GM19397 (cell line): ENCODE measurements around the gene SETD1B.

Experiments used
- ATAC-seq: cut with Tn5 transposase; IDR thresholded peaks from one replicate; pipeline ENCODE4 v1.9.1; 2021; ENCODE audit warnings: mild to moderate bottlenecking, moderate library complexity; ENCODE audit not compliant: unreplicated experiment

Gene SETD1B

GRCh38 chr12:121794534-121795033 is 9.2 kb upstream of the SETD1B start:
- peak; percentile 0 for ATAC-seq

GRCh38 chr12:121795034-121795968 is 8.5 kb upstream of the SETD1B start:
- no peak for ATAC-seq

GRCh38 chr12:121796855-121797751 is 6.7 kb upstream of the SETD1B start:
- ATAC-seq, result no peak

DNA sequence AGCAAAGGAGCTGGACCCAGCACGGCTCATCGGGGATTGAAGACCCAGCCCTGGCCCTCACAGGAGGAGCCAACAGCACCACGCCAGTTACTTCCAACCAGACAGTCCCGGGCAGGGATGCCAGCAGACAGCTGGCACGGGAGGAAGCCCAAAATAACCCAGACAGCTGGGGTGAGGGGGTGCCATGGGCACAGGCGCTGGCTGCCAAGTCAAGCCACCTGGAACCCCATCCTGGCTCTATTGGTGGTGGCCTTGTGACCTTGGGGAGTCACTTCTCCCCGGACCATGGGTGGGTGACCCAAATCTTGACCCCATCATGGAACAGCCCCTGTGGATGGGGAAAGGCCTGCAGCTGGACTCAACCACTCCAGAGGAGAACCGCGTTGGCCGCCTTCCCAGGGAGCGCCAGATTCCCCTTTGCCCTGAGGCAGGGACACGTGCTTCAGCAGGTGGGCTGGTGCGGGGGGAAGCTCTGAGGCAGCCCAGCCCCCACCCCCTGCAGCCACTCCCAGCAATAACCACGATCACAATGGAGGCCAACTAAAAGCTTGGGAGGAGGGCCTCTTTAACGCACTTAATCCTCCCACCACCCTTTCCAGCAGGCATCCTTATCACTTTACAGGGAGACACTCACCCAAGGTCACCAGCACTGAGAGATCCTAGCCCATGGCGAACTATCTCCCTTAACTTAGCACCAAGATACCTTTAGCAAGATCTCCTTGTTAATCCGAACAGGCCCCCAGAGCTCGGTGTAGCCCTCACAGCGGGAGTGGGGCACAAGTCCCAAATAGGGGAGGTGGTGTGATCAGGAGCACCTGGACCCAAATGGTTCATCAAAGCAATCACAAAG is 5.6 kb upstream of the SETD1B start:
- no peak for ATAC-seq

- no peak for ATAC-seq
Measured at GRCh38 chr12:121798787-121799155, 5.0 kb upstream of the SETD1B start.

- ATAC-seq, result no peak
Measured at GRCh38 chr12:121799156-121799841, 4.5 kb upstream of the SETD1B start.

GRCh38 chr12:121799842-121800693 is 3.7 kb upstream of the SETD1B start:
- no peak for ATAC-seq

GRCh38 chr12:121800694-121801594 is 2.9 kb upstream of the SETD1B start:
- ATAC-seq, result no peak

- no peak for ATAC-seq
Measured at GRCh38 chr12:121801595-121802484, 2.0 kb upstream of the SETD1B start.

GRCh38 chr12:121802485-121802842 is 1.3 kb upstream of the SETD1B start:
- ATAC-seq, result no peak

DNA sequence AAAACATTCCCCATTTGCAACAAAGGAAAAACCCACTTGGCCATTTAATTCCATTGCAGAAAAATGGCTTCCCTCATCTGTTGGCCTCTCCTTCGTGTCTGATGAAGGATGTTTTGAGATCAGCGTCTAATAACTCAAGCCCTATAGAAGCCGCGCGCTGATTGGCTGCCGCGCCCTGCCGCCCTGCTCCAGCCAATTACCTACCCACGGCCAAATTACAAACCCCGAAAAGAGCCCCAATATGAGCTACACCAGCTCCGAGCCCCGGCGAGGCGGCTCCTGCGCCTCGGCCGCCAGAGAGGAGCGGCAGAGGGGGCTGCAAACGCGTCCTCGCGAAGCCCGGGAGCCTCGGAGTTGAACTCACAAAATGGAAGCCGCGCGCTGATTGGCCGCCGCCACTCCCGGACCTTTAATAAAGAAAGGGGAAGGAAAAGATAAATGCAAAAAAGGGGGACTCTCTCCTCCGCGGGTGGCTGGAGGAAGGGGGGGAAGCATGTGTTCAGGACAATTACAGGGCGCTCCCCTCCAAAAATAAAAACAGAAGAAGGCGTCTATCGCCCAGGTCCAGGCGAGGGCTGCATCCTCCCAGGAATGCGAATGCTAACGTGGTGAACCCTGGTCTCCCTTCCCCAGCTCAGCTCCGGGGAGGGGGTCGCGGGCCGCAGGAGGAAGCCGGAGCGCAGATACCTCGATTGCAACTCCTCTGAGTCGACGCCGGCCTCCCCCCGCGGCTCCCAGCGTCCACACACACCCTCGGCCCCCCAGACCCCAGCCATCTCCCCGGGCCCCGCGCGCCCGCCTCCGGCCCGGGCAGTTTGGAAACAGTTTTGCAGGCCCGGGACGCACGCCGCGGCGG is 738 bp upstream of the SETD1B start:
- peak; percentile 32 for ATAC-seq

GRCh38 chr12:121804417-121805111 is 755 bp downstream of the SETD1B start:
- no peak for ATAC-seq

- ATAC-seq, result no peak
Measured at GRCh38 chr12:121805171-121806008, 1.6 kb downstream of the SETD1B start.

DNA sequence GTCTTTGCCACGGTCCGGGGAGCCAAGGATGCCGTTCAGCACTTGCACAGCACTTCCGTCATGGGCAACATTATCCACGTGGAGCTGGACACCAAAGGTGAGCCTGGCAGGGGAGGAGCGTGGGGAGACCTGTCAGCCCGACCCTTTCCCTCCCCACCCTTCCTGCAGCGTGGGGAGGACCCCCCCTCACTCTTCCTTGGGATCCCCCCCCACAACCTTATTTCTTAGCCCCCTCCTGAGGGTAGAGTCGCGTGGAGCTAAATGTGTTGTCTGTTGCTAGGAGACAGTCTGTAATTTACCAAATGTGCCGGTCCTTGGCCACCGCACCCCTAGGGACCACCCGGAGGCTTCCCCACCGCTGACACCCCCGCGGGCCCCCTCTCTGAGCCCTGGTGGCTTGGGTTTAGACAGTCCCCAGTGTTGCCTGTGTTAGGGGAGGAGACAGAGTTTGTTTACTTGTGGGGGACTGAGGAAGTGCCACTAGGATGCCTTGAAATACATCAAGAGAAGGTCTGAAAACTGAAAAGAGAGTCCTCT is 2.3 kb downstream of the SETD1B start:
- ATAC-seq, result no peak
